Measurements from ENCODE around the gene CHMP1A. TPM values are rescaled to one million over a fixed set of nuclear protein-coding genes. Genes with fewer than 3 reads are reported as not detected.
"Not testable (repeated sequence)": the region's sequence is repeated elsewhere in the genome, so short reads cannot be mapped to it uniquely, and the experiment has no call there.

Gene CHMP1A
- total RNA-seq, 1 donor from 2014 or later = 40.6 TPM

- no peak for ATAC-seq
- DNase-seq (ENCODE audit: missing footprints) = no peak
- intact Hi-C loops (cut with DNase I) = no loop called here
These were observed 12.2 kb upstream of the CHMP1A start for GRCh38 chr16:89669755-89670154.

GRCh38 chr16:89668790-89669158 lies 11.3 kb upstream of the CHMP1A start:
- ATAC-seq (no peak), DNase-seq (ENCODE audit: missing footprints) (no peak)
- intact Hi-C loops (cut with DNase I) = no loop called here

GRCh38 chr16:89667633-89668032 lies 10.1 kb upstream of the CHMP1A start:
- DNase-seq (ENCODE audit: missing footprints) = no peak
- no peak for ATAC-seq
- intact Hi-C loops (cut with DNase I) = no loop called here

- DNase-seq (ENCODE audit: missing footprints); ATAC-seq; intact Hi-C loops (cut with DNase I): not testable (repeated sequence)
These were observed 9.5 kb upstream of the CHMP1A start for GRCh38 chr16:89667000-89667399.

- DNase-seq (ENCODE audit: missing footprints); ATAC-seq; intact Hi-C loops (cut with DNase I): not testable (repeated sequence)
These were observed 6.7 kb upstream of the CHMP1A start for GRCh38 chr16:89664238-89664637.

- ATAC-seq = no peak
- intact Hi-C loops (cut with DNase I) = no loop called here
- DNase-seq (ENCODE audit: missing footprints) = no peak
These were observed 3.7 kb upstream of the CHMP1A start for GRCh38 chr16:89661215-89661614.

- DNase-seq (ENCODE audit: missing footprints) (no peak), ATAC-seq (no peak)
- intact Hi-C loops (cut with DNase I) = no loop called here
These were observed 2.6 kb upstream of the CHMP1A start for GRCh38 chr16:89660146-89660545.

GRCh38 chr16:89658221-89658879 lies 842 bp upstream of the CHMP1A start:
- peak; percentile 52 for DNase-seq (ENCODE audit: missing footprints)
- intact Hi-C loops (cut with DNase I) = loop anchor here (5.0 to 10.0 kb wide), 2 partner anchors 44 to 334 kb away; partner anchors contain the start of gene SPATA2L
- ATAC-seq = no peak

GRCh38 chr16:89656435-89657121 lies 930 bp downstream of the CHMP1A start:
- intact Hi-C loops (cut with DNase I) = loop anchor here (5.0 to 10.0 kb wide), 2 partner anchors 46 to 332 kb away; partner anchors contain the start of gene SPATA2L
- DNase-seq (ENCODE audit: missing footprints) = peak; percentile 53
- ATAC-seq = no peak

GRCh38 chr16:89655062-89655643 lies 2.4 kb downstream of the CHMP1A start:
- no peak for ATAC-seq
- DNase-seq (ENCODE audit: missing footprints) = peak; percentile 5
- intact Hi-C loops (cut with DNase I) = loop anchor here (5.0 to 10.0 kb wide), 2 partner anchors 47 to 330 kb away; partner anchors contain the start of gene SPATA2L

GRCh38 chr16:89653656-89654295 lies 3.7 kb downstream of the CHMP1A start:
- intact Hi-C loops (cut with DNase I) = loop anchor here (10.0 kb wide), 1 partner anchor 329 kb away; no protein-coding TSS in a partner anchor
- DNase-seq (ENCODE audit: missing footprints) = peak; percentile 11
- ATAC-seq = no peak

- DNase-seq (ENCODE audit: missing footprints) = peak; percentile 13
- no peak for ATAC-seq
- intact Hi-C loops (cut with DNase I) = loop anchor here (10.0 kb wide), 1 partner anchor 327 kb away; no protein-coding TSS in a partner anchor
These were observed 5.9 kb downstream of the CHMP1A start for GRCh38 chr16:89651584-89651983.

GRCh38 chr16:89646906-89647305 lies 10.6 kb downstream of the CHMP1A start:
- DNase-seq (ENCODE audit: missing footprints) (peak; percentile 3), ATAC-seq (no peak)
- intact Hi-C loops (cut with DNase I) = loop anchor here (10.0 kb wide), 2 partner anchors 72 to 402 kb away; partner anchors contain the start of gene CPNE7

- ATAC-seq (no peak), DNase-seq (ENCODE audit: missing footprints) (peak; percentile 33)
- intact Hi-C loops (cut with DNase I) = loop anchor here (10.0 kb wide), 2 partner anchors 71 to 401 kb away; partner anchors contain the start of gene CPNE7
These were observed 11.2 kb downstream of the CHMP1A start for GRCh38 chr16:89646270-89646669.

GRCh38 chr16:89645122-89645521 lies 12.4 kb downstream of the CHMP1A start:
- ATAC-seq (no peak), DNase-seq (ENCODE audit: missing footprints) (peak; percentile 63)
- intact Hi-C loops (cut with DNase I) = loop anchor here (10.0 kb wide), 2 partner anchors 70 to 400 kb away; partner anchors contain the start of gene CPNE7

- intact Hi-C loops (cut with DNase I) = loop anchor here (10.0 kb wide), 2 partner anchors 69 to 399 kb away; partner anchors contain the start of gene CPNE7
- ATAC-seq (no peak), DNase-seq (ENCODE audit: missing footprints) (peak; percentile 43)
These were observed 13.7 kb downstream of the CHMP1A start for GRCh38 chr16:89643769-89644300.

GRCh38 chr16:89642574-89642973 lies 14.9 kb downstream of the CHMP1A start:
- DNase-seq (ENCODE audit: missing footprints) (peak; percentile 48), ATAC-seq (no peak)
- intact Hi-C loops (cut with DNase I) = loop anchor here (10.0 kb wide), 2 partner anchors 68 to 398 kb away; partner anchors contain the start of gene CPNE7

GRCh38 chr16:89641458-89642119 lies 15.9 kb downstream of the CHMP1A start:
- intact Hi-C loops (cut with DNase I) = loop anchor here (10.0 kb wide), 2 partner anchors 67 to 397 kb away; partner anchors contain the start of gene CPNE7
- DNase-seq (ENCODE audit: missing footprints) = peak; percentile 30

More at GRCh38 chr16:89641458-89642119, 15.9 kb downstream of the CHMP1A start:
- ATAC-seq = no peak

Measured in Right ventricle myocardium inferior (tissue), 1 donor.